ENCODE data around the gene SP1.
A peak's percentile ranks its signal among the peaks of the same experiment; 100 is the strongest.
"Not testable (repeated sequence)": the region's sequence is repeated elsewhere in the genome, so short reads cannot be mapped to it uniquely, and the experiment has no call there.

The SP1 gene

GRCh38 chr12:53380104-53380793 lies at the start of gene SP1:
Gene SP1 (plus strand): TSS chr12:53380176. CDS start chr12:53380292, 116 bp downstream.
- peak; percentile 71 for DNase-seq (ENCODE audit: low spot score)

GRCh38 chr12:53330671-53331070 lies 49.3 kb upstream of the SP1 start:
- DNase-seq (ENCODE audit: low spot score) = no peak

- DNase-seq (ENCODE audit: low spot score) = not testable (repeated sequence)
These were observed 47.6 kb upstream of the SP1 start for GRCh38 chr12:53332339-53332738.

GRCh38 chr12:53332744-53333143 lies 47.2 kb upstream of the SP1 start:
- no peak for DNase-seq (ENCODE audit: low spot score)

GRCh38 chr12:53333289-53333688 lies 46.7 kb upstream of the SP1 start:
- no peak for DNase-seq (ENCODE audit: low spot score)

- DNase-seq (ENCODE audit: low spot score) = no peak
These were observed 46.1 kb upstream of the SP1 start for GRCh38 chr12:53333845-53334244.

GRCh38 chr12:53334822-53335221 lies 45.2 kb upstream of the SP1 start:
- no peak for DNase-seq (ENCODE audit: low spot score)

- DNase-seq (ENCODE audit: low spot score) = no peak
These were observed 43.7 kb upstream of the SP1 start, which contains the start of gene SP7 for GRCh38 chr12:53336181-53336681. Gene SP7 (minus strand): TSS chr12:53336354. CDS start chr12:53335646, 708 bp downstream.

GRCh38 chr12:53338017-53338416 lies 42.0 kb upstream of the SP1 start:
- no peak for DNase-seq (ENCODE audit: low spot score)

- no peak for DNase-seq (ENCODE audit: low spot score)
These were observed 41.1 kb upstream of the SP1 start for GRCh38 chr12:53338916-53339315.

- no peak for DNase-seq (ENCODE audit: low spot score)
These were observed 39.6 kb upstream of the SP1 start for GRCh38 chr12:53340398-53340797.

GRCh38 chr12:53343449-53343848 lies 36.5 kb upstream of the SP1 start:
- DNase-seq (ENCODE audit: low spot score) = no peak

GRCh38 chr12:53343969-53344368 lies 36.0 kb upstream of the SP1 start:
- DNase-seq (ENCODE audit: low spot score) = no peak

GRCh38 chr12:53344487-53344823 lies 35.5 kb upstream of the SP1 start:
- DNase-seq (ENCODE audit: low spot score) = no peak

- DNase-seq (ENCODE audit: low spot score) = peak; percentile 91
These were observed 35.0 kb upstream of the SP1 start for GRCh38 chr12:53344824-53345485.

- no peak for DNase-seq (ENCODE audit: low spot score)
These were observed 34.3 kb upstream of the SP1 start for GRCh38 chr12:53345486-53346188.

- no peak for DNase-seq (ENCODE audit: low spot score)
These were observed 33.5 kb upstream of the SP1 start for GRCh38 chr12:53346491-53346890.

GRCh38 chr12:53347905-53348304 lies 32.1 kb upstream of the SP1 start:
- DNase-seq (ENCODE audit: low spot score) = no peak

- DNase-seq (ENCODE audit: low spot score) = peak; percentile 66
These were observed 27.4 kb upstream of the SP1 start for GRCh38 chr12:53352331-53353256.

GRCh38 chr12:53353257-53353655 lies 26.7 kb upstream of the SP1 start:
- no peak for DNase-seq (ENCODE audit: low spot score)

- no peak for DNase-seq (ENCODE audit: low spot score)
These were observed 24.9 kb upstream of the SP1 start for GRCh38 chr12:53355121-53355520.

Data from HuH-7.5 (cell line).